Measurements from ENCODE around the gene PGBD5. TPM values are rescaled to one million over a fixed set of nuclear protein-coding genes. Genes with fewer than 3 reads are reported as not detected.
"Not testable (repeated sequence)": the region's sequence is repeated elsewhere in the genome, so short reads cannot be mapped to it uniquely, and the experiment has no call there.

PGBD5 gene
- 1 to 10 TPM; 5.7 to 7.4 (median 6.9) TPM for polyA plus RNA-seq (ENCODE audit: insufficient read length in 4 of 4)

DNA sequence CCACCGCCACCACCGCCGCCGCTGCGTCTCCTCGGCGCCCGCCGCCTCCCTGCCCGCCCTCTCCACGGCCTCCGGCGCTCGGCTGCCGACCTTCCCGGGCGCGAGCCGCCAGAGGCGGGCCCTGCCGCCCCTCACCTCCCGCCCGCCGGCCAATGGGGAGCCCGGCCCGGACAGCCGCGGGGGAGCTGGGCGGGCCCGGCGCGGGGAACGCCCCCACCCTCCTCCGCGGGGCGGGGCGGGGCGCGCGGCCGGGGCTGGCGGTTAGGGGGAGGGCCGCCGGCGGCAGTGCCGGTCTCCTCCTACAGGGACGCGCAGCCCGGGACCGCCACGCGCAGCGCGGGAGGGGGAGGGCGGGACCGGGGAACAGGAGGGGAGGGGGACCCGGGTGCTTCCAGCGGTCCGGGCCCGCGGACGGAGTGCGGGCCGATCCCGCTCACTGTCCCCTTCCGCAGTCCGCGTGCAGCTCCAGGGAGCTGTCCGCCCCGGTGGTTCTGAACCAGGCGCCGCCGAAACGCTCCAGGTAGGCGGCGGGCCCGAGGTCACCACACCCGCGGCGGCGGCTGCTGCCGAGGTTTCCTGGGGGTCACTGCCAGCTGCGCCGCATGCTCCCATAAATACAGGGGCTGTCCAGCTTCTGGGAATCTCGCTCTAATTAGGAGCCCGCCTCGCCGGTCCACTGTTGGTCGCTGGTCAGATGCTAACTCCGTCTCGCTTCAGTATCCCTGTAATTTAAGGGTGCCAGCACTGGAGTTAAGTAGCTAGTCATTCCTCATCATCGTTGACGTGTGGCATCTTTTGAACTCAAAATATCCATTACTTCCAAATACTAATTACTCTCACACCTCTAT, at the start of gene PGBD5:
PGBD5 (minus strand) TSS at position 87 of the 848 bp plus-strand sequence. CDS start 404 bp downstream, outside the sequence.
- DNase-seq (ENCODE audit: low read depth in 4 of 4, low spot score in 2 of 4), result peak; percentile 53 to 78 (median 71)

DNA sequence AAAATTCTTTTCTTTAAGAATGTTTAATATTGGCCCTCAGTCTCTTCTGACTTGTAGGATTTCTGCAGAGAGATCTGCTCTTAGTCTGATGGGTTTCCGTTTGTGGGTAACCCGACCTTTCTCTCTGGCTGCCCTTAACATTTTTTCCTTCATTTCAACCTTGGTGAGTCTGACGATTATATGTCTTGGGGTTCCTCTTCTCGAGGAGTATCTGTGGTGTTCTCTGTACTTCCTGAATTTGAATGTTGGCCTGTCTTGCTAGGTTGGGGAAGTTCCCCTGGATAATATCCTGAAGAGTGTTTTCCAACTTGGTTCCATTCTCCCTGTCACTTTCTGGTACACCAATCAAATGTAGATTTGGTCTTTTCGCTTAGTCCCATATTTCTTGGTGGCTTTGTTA, 48.8 kb upstream of the PGBD5 start:
- DNase-seq (ENCODE audit: low read depth in 4 of 4, low spot score in 2 of 4), result not testable (repeated sequence)

- DNase-seq (ENCODE audit: low read depth in 4 of 4, low spot score in 2 of 4), result not testable (repeated sequence)
Measured at GRCh38 chr1:230470750-230471149, 44.6 kb upstream of the PGBD5 start.

DNA sequence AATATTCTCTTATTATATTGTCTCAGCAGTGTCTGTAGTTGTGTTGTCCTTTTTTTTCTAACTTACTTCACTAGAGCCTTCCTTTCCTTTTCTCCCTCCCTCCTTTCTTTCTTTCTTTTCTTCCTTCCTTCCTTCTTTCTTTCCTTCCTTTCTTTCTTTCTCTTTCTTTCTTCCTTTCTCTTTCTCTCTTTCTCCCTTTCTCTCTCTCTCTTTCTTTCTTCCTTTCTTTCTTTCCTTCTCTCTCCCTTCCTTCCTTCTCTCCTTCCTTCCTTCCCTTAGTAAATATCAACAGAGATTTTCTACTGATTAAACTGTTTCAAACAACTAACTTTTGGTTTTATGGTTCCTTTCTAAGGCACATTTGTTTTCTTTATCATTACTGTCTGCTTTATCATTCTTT, 43.1 kb upstream of the PGBD5 start:
- no peak for DNase-seq (ENCODE audit: low read depth in 4 of 4, low spot score in 2 of 4)

DNA sequence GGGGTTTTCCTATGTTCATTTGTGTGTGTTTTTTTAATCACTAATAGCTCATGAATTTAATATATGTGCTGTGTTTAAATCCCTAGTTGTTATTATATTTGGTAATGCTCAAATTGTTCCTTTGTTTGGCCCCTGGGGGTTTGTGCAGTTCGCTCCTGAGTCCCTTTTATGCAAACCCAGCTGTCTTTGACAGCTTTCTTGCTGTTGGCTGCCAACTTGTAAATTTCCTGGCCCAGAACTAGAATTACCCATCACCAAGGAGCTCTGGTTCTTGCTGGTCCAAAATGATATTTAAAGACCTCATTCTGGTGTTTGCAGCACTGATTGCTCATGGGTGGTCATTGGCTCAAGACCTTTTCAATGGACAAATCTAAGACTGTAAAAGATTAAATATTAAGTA, 39.6 kb upstream of the PGBD5 start:
- no peak for DNase-seq (ENCODE audit: low read depth in 4 of 4, low spot score in 2 of 4)

- DNase-seq (ENCODE audit: low read depth in 4 of 4, low spot score in 2 of 4), result no peak
Measured at GRCh38 chr1:230464671-230465070, 38.5 kb upstream of the PGBD5 start.

GRCh38 chr1:230463760-230464159, 37.6 kb upstream of the PGBD5 start:
- DNase-seq (ENCODE audit: low read depth in 4 of 4, low spot score in 2 of 4), result no peak

DNA sequence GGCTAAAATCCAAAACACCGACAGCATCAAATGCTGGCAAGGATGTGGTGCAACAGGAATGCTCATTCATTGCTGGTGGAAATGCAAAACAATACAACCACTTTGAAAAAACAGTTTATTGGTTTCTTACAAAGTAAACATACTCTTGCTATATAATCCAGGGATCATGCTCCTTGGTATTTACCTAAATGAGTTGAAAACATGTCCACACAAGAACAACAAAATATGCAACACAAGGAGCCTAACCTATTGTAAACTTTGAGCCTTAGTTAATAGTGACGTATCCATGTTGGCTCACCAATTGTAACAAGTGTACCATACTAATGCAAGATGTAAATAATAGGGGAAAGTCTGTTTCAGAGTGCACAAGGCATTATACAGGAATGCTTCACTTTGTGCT, 37.2 kb upstream of the PGBD5 start:
- no peak for DNase-seq (ENCODE audit: low read depth in 4 of 4, low spot score in 2 of 4)

DNA sequence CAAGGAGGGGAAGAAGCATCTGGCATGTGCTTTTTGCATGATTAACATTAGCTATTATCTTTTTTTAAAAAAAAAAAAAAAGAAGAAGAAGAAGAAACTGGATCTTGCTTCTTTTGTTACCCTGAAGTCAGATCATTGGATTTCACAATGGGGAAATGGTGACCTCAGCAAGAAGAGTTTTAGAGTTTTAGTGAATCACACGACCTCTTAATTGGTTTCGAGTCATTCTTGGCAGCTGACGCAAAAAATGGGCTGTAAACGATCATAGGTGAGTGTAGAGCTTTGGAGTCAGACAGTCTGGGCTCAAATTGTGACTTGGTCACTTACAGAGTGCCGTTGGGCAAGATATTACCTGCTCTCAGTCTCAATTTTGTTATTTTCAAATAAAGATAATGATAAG, 33.3 kb upstream of the PGBD5 start:
- no peak for DNase-seq (ENCODE audit: low read depth in 4 of 4, low spot score in 2 of 4)

GRCh38 chr1:230458509-230458908, 32.4 kb upstream of the PGBD5 start:
- DNase-seq (ENCODE audit: low read depth in 4 of 4, low spot score in 2 of 4), result no peak

GRCh38 chr1:230456478-230456877, 30.3 kb upstream of the PGBD5 start:
- no peak for DNase-seq (ENCODE audit: low read depth in 4 of 4, low spot score in 2 of 4)

- no peak for DNase-seq (ENCODE audit: low read depth in 4 of 4, low spot score in 2 of 4)
Measured at GRCh38 chr1:230455291-230455690, 29.2 kb upstream of the PGBD5 start.

GRCh38 chr1:230453377-230453776, 27.2 kb upstream of the PGBD5 start:
- DNase-seq (ENCODE audit: low read depth in 4 of 4, low spot score in 2 of 4), result no peak

DNA sequence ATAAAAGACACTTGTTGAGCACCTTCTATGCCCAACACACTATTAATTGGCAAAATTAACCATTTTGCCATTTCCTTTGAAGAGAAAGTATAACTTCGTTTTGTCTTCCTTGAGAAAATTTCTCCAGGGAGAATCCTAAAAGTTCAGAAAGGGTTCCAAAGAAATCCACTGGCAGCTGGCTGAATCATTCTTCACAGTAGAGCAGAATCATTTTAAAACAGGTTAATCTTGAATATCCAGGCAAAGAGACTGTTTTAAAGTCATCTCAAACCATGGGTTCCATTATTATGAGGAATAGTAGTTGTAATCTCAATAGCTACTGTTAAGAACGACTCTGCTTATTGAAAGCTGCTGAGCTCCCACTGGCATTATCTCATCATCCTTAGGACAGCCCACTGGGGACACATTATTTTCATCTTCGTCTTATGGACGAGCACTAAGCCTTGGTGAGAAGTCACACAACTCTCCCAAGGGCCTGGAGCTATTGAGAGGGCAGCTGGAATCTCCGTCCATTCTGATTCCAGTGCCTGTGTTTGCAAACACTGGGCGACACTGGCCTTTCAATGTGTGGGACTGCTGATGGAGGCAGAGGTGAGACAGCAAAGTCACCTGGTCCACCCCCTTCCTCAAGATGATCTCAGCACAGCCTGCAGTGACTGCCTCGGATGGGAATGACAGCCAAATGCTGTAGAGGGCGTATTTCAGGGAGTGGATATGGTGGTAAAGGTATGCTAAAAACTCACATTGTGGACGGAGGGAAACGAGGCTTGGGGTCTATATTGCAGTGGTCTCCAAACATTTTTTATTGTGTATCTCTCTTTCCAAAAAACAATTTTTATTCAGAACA, 15.3 kb upstream of the PGBD5 start:
- no peak for DNase-seq (ENCODE audit: low read depth in 4 of 4, low spot score in 2 of 4)

DNA sequence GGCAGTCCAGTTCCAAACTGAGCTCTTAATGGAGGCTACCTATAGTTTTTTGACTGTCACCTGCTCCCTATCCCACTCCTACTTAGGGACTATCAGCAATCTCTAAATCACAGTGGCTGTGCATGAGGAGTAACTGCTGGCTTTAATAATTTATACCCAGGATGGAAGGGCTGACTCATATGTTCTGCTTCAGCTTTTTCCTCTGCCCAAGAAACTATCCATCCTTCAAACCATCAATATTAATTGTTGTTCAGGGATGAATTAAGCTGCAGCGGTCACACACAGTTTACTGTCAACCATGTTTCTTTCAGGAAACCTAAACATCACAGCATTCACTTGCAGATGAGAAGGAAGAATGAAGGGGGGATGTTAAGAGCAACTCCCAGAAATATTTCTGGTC, 9.0 kb upstream of the PGBD5 start:
- no peak for DNase-seq (ENCODE audit: low read depth in 4 of 4, low spot score in 2 of 4)

DNA sequence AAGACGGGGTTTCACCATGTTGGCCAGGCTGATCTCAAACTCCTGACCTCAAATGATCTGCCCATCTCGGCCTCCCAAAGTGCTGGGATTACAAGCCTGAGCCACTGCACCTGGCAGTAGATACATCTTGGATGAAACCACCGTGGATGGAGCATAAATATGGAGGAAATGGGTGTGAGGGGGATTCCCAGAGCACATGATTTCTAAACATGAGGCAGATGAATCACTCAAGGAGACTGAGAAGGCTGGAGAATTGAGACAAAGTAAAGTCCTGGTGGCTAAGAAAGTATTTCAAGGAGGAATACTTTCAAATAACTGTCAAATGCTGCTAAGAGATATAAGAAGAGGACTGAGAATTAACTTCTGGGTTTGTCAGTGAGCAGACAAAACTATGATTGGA, 5.4 kb upstream of the PGBD5 start:
- DNase-seq (ENCODE audit: low read depth in 4 of 4, low spot score in 2 of 4), result no peak

DNA sequence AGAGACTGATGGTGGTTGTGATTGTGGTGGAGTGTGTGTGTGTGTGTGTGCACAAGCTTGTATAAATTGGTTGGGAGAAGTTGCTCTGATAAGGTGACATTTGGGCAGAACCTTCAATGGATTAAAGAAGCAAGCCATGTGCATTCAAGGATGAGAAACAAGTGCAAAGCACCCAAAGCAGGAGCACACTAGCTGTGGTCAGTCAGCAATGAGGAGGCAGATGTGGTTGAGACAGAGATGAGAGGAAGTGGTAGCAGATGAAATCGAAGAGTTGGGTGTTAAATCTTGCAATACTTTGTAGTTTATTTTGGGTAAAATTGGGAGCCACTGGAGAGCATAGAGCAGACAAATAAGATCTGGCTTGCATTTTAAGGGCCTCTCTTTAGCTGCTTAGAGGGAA, 4.4 kb upstream of the PGBD5 start:
- DNase-seq (ENCODE audit: low read depth in 4 of 4, low spot score in 2 of 4), result no peak

DNA sequence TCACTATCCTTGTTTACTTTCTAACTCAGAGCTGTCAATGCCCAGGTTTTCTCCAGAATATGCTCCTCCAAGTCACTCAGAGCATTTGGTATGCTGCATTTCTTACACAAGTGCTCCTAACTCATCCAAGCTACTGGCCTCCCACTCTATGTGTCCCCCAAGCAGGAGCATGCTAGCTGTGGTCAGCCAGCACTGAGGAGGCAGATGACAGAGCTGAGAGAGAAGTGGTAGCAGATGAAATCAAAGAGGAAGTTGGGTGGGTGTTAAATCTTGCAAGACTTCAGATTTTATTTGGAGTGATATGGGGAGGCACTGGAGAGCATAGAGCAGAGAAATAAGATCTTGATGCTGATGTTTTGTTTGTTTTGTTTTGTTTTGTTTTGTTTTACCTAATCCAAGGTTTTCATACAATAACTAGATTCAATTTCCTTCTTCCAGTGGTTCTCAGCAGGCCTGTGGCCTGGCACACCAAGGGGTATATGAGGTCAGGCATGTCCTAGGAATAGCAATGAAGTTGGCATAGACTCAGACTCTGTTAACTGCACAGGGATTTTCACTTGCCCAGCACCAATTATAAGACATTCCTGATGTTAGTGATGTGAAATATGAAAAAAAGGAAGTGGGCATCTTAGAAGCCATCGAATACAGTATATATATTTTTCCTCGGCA, 3.1 kb upstream of the PGBD5 start:
- no peak for DNase-seq (ENCODE audit: low read depth in 4 of 4, low spot score in 2 of 4)

DNA sequence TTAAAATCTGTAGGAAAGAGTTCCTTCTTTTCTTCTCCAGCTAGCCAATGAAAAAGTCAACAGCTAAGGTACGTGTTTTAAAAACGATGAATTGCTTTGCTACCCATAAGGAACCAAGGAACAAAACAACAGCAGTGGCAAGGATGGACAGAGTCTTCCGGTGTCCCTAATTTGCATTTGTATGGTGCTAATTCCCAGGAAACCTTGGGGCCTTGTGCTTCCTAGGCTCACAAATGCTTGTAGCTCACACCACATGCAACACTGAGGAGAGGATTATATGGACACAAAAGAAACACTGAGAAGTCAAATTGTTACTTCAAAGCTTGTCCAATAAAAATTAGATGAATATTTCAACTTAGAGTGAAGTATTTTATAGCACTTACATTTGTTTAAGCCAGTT, 1.8 kb upstream of the PGBD5 start:
- no peak for DNase-seq (ENCODE audit: low read depth in 4 of 4, low spot score in 2 of 4)

DNA sequence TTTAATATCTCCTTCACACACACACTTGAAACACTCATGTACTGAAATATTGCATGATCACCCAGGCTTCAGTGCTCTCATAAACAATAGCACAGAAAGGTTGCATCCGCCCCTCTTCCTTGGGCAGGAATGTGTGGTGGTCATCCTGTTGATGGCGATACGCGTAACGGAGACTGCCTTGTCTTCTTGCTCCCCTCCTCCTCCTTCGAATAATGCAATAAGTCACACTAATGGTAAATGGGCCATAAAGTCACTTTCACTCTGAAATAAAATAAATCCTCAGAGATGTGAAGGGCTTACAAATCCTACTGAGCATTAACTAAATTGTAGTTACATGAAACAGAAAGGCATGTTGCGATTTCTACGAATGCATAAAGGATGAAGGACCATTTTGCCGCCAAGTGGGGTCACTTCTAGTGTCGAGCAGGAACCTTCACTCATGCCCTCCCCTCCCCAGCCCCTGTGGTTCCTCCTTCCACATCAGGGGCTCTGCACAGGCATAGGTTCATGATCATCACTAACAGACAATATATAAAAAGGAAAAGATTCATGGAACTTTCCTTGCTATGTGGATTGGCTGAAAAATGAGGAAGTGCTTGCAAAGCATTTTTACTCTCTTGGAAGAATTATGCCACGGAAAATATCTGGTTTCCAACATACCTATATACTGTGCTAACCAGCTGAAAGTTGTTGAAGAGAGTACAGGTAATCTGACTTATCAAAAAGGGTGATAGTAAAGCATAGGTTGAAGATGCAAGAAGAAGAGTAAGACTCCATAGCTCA, 1.2 kb upstream of the PGBD5 start:
- DNase-seq (ENCODE audit: low read depth in 4 of 4, low spot score in 2 of 4), result no peak

All from left renal cortex interstitium (tissue), 4 donors.